Fibroblast of skin of right biceps (primary cell): ENCODE results near the gene TXLNB.
A peak's percentile ranks its signal among the peaks of the same experiment; 100 is the strongest.
"Not testable (repeated sequence)": the region's sequence is repeated elsewhere in the genome, so short reads cannot be mapped to it uniquely, and the experiment has no call there.

Experiments used
- DNase-seq: peaks from one replicate; pipeline ENCODE4 v3.0.0-alpha.2; 2013

The TXLNB gene

DNA sequence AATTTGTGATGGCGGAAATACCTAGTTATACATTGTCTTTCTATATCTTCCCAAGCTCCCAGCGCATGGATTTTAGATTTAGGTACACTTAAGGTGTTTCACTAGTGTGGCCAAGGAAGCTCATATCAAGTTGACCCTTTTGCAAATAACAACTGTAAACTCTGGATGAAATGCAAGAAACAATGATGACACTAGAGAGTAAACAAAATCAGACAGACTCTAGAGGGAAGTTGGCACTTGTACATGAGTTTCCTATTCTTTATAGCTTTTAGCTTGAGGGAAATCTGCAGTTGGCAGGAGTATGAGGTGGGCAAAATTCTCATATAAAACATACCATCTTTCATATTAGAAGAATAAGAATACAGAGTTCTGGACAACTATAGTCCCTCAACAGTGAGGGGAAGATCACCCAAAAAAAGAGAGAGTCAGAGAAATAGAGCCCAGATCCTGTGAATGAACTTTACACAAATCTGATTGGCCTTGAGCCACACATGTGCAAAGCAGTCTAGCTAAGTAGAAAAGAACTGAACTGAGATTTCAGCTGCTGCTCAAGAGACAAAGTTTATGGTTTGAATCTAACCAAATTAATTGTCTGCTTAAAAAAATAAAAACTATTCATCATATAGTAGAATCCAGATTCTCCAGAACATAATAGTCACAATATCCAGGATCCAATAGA, 26.1 kb downstream of the TXLNB start:
- no peak for DNase-seq

GRCh38 chr6:139262519-139263300, 29.1 kb downstream of the TXLNB start:
- no peak for DNase-seq

DNA sequence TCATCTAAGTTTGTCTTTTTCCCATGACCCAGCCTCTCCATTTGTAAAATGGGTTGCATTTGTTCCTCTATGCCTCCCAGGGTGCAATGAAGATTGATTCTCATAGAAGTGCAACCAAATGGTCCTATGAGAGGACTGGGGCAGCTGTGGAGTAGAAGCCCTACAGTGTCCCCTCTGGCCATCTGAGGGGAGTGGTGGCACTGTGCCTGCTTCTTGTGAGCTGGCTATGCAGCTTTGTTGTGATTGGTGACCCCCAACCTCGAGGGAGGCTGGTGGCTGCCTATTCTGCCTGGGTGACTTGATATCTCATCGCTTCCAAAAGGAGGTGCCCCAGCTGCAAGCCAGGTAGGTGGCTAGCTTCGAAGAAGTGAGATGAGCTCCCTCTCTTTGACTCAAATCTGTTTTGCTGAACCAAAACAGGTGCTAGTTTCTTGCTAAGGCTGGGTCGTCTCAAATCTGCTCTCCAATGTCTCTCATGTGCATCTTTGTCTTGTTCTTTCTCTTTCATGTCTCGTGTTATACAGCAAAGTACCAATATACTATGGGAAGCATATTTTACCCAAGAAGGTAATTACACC, 33.9 kb downstream of the TXLNB start:
- DNase-seq: no peak

DNA sequence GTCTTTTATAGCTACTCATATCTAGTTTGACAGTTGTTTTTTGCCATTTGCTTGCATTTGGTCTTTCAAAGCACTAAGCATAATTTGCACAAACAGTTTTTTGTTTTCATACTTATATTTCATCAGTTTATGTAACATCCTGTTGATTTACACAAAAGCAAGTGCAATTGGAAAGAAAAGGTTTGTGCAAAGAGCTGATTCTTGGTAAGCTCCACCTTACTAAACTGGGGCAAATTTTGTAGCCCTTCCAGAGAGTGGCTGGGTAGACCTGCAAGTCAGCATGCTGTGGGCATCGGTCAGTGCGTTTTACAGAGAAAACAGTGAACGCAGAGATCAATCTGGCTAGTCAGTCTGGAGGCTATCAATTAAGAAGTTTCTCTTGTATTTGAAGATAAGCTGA, 34.5 kb downstream of the TXLNB start:
- DNase-seq: no peak

- DNase-seq: peak; percentile 84
Measured at GRCh38 chr6:139256087-139256486, 35.7 kb downstream of the TXLNB start.

GRCh38 chr6:139254196-139254595, 37.6 kb downstream of the TXLNB start:
- no peak for DNase-seq

GRCh38 chr6:139253656-139254055, 38.1 kb downstream of the TXLNB start:
- no peak for DNase-seq

GRCh38 chr6:139251691-139252390, 40.0 kb downstream of the TXLNB start:
- no peak for DNase-seq

DNA sequence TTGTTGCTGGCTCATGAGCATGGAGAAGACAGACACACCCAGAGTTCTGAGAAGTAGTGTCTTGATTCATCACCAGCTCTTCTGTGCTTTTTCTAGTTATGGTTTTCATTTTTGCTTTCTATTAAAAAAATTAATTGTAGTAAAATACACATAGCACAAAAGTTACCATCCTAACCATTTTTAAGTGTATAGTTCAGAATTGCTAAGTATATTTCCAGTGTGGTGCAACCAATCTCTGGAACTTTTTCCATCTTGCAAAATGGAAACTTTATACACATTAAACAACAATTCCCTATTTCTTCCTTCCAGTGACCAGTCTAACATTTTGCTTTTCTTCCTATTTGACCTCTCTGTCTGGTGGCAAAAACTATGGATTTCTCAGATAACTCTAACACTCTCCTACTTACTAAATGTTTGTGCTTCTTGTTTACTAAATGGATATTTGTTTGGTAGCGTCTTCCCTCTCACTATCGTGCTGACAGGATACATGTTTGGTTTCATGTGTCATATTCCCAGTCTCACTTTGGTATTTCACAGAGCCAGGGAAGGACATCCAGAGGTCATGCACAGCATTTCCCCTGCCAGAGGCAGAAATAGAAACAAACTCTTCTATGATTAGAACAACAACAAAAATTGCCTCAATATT, 40.6 kb downstream of the TXLNB start:
- no peak for DNase-seq

DNA sequence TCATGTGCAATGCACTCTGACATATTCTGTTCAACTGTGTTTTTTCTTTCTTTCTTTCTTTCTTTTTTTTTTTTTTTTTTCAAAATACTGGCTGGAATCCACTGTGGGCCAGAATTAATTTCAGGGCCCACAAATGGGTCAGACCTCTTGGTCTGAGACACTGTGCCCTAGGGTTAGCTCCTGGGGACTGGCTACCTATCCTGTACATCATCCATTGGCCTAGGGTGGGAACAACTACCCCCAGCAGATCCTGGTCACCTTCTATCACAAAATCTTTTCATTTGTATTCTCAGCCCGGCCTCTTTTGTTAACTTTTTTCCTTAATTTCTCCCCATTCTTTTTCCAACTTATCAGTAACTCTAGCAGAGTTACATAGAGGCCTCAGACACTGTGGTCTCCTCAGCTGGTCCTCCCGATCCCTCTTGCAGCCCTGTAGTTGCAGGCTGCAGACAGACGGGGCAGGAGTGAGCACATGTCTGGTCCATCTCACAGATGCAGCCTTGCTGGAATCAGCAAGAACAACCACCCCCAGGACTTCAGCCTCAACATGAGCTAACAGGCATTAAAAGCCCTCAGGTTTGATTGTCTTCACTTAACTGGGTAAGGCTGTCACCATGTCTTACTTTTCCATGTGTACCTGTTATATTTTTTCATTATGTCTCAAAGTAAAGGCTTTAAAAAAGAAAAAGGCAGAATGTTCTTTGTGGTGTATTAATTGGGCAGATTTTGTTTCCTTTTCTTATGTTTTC, 41.3 kb downstream of the TXLNB start:
- DNase-seq: peak; percentile 45

GRCh38 chr6:139249395-139249794, 42.4 kb downstream of the TXLNB start:
- DNase-seq: no peak

GRCh38 chr6:139248911-139249310, 42.9 kb downstream of the TXLNB start:
- no peak for DNase-seq

GRCh38 chr6:139247618-139248017, 44.2 kb downstream of the TXLNB start:
- no peak for DNase-seq

DNA sequence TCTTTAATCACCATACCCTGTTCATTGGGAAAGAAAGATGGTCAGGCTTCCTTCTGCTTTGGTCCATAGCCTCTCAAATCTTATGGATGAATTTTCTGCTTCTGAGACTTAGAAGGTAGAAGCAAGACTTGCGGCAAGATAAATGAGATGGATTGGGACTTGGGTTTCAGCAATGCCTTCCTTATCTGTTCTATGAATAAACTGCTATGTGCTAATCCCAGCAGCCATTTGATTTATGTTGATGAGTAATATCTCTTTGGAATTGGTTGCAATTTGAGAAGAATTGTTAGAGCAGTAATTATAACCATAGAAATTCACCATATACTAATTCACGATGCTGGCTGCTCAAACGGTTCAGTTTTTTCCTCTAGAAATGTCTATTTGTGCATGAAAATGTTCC, 48.3 kb downstream of the TXLNB start:
- peak; percentile 70 for DNase-seq

- no peak for DNase-seq
Measured at GRCh38 chr6:139242457-139243240, 49.1 kb downstream of the TXLNB start.

DNA sequence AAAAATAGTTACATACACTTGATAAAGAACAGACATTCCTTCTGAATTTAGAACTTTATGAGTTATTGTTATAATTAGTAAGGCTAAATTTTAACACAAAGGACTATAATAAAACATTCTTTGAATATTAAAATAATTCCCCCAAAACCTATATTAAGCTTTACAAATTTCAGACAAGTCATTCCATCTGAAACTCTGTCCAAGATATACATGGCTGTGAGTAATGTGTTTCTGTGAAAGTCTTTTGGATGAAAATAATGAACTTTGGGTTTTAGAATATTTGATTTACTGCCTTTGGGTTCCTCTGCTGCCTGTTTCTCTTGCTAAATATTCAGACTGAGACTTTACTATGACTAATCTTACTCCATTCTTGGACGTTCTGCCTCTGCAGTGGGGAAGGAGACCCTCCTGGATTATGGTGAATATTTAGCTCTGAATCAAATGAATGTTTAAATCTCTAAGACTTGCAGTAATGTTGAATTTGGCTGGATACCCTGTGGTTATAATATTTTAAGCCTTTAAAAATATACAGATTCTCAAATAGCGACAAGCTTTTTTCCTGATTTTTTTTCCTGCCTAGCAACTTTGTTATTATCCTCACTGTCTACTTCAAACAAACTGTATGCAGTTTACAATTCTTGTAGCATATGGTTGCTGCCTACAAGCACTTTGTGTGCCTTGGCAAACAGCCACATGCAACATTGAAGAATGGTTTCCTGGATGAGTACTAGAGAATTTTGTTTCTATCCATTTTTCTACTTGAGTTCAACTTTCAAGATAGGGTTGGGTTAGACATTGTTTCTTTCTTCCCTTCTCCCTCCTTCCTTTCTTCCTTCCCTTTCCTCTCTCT, 51.4 kb downstream of the TXLNB start:
- peak; percentile 94 for DNase-seq

DNA sequence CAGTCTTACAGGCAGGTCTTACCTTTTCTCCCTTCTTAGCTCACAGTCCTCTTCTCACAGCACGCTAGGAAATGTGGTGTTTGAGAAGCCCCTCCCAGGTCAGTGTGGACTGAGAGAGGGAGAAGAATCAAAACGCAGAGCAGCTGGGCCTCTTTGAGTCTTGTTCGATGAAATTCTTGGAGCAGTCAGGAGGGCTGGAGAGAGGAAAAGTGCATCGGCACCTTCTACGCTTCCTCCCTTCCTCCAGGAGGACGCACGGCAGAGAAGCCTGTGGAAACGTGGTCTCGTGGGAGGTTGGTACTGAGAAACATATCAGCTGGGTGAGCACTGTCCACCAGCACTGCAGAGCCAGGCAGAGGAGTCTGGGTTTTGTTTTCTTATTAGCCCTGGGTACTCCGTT, 52.7 kb downstream of the TXLNB start:
- DNase-seq: no peak

DNA sequence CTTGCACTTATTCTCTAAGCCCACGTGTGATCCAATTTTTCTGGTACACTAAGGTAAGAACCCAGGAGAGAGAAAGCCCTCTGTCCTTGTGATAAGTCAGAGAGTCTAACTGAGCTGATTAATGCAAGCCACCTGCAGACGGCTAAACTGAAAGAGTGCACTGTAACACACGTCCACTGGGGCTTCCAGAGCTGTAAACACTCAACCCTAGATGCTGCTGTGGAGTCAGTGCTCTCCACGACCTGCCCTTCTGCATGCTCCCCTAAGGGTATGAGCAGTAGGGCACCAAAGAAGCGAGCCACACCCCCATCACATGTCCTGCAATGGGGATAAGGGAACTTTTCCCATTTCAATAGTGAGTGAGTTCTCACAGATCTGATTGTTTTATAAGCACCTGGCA, 55.7 kb downstream of the TXLNB start:
- no peak for DNase-seq

DNA sequence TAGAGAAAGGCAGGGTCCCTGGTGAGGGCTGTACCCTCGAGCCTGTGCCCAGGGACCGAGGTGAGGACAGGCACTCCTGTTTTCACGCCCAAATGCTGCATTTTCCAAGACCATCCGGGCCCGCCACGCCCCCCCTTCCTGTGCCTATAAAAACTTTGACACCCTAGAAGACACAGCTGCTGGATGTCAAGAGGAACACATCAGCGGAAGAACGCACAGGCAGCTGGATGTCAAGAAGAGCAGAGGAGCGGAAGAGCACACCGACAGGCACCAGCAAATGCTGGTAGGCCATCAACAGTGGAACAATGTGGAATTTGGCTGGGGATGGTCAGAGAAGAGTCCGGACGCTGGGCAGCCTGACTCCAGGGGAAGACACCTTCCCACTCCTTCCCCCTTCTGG, 56.1 kb downstream of the TXLNB start:
- DNase-seq: no peak

DNA sequence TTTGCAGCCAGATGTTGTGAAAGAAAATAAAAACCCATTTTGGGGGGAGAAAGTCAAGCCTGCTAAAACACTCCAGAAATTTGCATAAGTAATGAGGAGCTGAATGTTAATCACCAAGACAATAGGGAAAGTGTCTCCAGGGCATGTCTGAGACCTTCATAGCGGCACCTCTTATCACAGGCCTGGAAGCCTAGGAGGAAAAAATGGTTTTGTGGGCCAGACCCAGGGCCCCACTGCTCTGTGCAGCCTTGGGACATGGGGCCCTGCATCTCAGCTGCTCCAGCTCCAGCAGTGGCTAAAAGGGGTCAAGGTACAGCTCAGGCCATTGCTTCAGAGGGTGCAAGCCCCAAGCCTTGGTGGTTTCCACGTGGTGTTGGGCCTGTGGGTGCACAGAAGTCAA, 57.6 kb downstream of the TXLNB start:
- not testable (repeated sequence) for DNase-seq
